GM19099 (cell line): ENCODE data around the gene TRIM15.

Experiments
- POLR2A ChIP-seq: IDR thresholded peaks from 3 replicates; pipeline ENCODE4 v1.6.1; 2011; ENCODE audit warnings: low read depth; ENCODE audit not compliant: insufficient read length; ENCODE audit errors: extremely low read depth

Gene TRIM15

DNA sequence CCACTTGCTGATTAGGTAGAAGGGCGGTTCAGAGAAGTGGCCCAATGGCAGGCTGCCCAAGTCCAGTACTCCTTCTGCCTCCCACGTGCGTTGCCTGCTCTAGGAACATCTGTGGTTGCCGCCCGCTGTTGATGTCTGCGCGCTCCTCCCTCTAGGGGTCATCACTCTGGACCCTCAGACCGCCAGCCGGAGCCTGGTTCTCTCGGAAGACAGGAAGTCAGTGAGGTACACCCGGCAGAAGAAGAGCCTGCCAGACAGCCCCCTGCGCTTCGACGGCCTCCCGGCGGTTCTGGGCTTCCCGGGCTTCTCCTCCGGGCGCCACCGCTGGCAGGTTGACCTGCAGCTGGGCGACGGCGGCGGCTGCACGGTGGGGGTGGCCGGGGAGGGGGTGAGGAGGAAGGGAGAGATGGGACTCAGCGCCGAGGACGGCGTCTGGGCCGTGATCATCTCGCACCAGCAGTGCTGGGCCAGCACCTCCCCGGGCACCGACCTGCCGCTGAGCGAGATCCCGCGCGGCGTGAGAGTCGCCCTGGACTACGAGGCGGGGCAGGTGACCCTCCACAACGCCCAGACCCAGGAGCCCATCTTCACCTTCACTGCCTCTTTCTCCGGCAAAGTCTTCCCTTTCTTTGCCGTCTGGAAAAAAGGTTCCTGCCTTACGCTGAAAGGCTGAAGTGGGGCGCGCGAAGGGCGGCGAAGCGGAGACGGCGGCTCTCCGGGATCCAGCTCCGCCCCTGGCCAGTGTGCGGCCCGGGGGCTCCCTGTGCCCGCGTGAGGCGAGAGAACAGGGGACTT, 8.5 kb downstream of the TRIM15 start:
- TF ChIP-seq POLR2A: no peak

DNA sequence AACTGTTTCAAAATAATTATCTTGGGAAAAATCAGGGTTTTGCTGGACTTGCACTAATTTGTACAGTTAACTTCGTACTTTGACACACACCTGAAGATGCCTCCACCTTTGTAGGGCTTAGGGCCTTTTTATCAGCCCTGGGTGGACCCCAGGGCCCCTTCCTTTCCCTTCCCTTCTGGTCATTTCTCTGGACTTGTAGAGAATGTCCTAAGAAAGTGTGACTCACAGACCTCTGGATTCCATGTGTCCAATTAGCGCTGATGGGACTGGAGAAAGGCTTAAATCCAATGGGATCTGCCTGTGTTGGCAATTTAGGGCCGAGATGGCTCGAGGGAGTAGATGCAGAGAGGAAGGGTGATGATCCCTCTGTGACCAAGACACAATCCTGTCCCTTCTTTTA, 9.3 kb downstream of the TRIM15 start:
- TF ChIP-seq POLR2A: no peak

DNA sequence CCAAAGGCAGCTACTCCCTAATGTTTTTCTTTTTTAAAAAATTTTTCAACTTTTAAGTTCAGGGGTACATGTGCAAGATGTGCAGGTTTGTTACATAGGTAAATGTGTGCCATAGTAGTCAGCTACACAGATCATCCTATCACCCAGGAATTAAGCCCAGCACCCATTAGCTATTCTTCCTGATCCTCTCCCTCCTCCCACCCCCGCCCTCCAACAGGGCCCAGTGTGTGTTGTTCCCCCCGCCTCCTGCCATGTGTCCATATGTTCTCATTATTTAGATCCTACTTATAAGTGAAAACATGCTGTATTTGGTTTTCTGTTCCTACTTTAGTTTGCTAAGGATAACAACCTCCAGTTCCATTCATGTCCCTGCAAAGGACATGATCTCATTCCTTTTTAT, 12.4 kb downstream of the TRIM15 start:
- TF ChIP-seq POLR2A: no peak

DNA sequence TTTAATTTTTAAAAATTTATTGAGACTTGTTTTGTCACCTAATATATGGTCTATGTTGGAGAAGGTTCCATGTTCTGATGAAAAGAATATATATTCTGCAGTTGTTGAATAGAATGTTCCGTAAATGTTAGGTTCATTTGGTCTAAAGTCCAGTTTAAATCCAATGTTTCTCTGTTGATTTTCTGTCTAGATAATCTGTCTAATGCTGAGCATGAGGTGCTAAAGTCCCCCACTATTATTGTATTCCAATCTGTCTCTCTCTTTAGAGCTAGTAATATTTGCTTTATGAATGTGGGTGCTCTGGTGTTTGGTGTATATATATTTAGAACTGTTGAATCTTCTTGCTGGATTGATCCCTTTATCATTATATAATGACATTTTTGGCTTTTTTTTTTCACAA, 15.5 kb downstream of the TRIM15 start:
- TF ChIP-seq POLR2A: no peak

DNA sequence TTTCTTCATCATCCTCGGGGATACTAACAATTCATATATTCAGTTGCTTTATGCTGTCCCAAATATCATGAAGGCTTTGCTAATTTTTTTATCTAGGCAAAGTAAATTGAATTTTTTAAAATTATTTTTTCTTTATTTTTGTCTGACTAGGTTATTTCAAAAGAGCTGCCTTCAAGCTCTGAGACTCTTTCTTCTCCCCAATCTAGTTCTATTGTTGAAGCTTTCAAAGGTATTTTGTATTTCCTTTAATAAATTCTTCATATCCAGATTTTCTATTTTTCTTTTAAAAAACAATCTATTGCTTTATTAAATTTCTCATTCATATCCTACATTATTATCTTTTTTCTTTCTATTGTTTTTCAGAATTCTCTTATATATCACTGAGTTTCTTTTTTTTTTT, 16.8 kb downstream of the TRIM15 start:
- TF ChIP-seq POLR2A: no peak

DNA sequence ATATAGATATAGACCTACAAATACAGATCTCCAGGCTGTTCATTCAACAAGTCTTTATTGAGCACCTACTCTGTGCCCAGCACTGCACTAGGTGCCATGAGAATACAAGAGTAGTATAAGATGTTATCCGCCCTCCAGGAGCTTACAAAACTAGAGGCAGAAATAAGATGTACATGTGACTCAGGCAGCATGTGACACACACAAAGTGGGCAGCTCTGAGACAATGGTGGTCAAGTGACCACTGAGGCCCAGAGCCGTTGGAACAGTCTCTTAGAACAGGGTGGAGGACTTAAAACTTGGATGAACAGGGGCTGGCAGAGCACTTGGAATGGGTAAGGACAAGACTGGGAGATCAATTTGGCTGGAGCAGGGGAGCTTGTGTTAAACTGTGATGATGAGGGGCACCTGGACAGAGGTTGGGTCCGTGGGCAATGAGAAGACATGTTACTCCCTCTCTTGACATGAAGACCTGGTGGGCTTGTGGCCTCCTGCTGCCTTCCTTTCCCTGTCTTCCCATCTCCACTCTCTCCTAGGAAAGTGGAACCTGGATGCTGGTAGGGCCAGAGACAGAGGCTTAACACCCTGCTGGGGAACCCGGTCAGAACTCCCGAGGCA, 21.2 kb downstream of the TRIM15 start:
- TF ChIP-seq POLR2A: no peak

DNA sequence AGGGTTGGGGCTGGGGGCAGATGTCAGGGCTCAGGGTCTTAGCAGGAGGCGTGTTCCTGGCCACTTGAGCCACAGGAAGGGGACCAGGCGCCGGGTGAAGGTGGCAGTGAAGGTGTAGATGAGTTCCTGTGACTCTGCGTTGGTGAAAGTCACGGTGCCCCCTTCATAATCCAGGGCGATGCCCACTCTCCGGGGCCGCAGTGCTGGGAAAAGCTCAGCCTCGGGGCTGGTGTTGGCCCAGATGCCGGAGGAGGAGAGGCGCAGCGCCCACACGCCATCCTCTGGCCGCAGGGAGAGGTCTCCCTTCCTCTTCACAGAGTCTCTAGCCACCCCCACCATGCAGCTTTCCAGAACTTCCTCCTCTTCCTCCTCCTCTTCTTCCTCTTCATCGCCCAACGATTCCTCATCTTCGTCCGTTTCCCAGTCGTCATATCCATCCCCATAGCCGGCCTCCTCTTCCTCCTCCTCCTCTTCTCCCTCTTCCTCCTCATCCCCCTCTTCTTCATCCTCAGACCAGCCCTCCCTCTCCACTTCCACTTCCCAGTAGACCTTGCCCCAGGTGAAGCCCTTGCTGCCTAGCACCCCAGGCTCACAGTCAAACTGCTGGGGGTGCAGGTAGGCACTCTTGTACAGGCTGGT, 22.6 kb downstream of the TRIM15 start:
- TF ChIP-seq POLR2A: no peak

DNA sequence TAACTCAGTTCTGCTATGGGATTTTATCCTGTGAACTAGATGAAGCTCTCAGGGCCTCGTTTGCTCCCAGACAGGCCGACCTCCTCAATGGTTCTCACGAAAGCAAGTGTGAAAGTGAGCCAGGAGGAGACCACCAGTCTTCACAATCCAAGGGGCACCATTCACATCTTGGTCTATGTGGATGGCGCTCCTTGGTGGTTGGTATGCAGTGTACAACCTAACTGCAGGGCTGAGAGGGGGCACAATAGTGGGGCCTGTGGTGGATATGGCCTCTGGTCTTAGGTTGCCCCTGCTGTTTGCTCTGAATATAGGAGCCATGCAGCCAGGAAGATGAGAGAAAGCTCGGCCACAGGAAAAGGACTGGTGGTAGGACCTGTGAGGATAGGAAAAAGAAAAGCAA, 25.2 kb downstream of the TRIM15 start:
- TF ChIP-seq POLR2A: no peak

DNA sequence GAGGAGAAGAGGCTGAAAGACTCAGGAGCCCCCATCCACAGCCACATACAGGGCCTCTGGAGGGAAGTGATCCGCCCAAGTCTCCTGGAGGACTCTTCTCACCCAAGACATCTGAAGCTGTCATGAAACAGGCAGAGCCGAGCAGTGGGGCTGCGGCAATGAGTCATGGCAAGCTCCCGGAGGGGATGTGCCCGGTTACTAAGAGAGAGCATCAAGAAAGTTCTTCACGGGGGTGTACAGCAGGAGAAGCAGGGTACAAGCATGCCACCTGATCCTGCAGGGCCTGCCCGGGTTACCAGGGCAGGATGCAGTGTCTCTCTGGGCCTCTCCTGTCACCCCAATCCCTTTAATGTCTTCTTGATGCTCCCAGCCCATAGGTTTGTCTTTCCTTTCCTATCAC, 28.7 kb downstream of the TRIM15 start:
- no peak for TF ChIP-seq POLR2A

DNA sequence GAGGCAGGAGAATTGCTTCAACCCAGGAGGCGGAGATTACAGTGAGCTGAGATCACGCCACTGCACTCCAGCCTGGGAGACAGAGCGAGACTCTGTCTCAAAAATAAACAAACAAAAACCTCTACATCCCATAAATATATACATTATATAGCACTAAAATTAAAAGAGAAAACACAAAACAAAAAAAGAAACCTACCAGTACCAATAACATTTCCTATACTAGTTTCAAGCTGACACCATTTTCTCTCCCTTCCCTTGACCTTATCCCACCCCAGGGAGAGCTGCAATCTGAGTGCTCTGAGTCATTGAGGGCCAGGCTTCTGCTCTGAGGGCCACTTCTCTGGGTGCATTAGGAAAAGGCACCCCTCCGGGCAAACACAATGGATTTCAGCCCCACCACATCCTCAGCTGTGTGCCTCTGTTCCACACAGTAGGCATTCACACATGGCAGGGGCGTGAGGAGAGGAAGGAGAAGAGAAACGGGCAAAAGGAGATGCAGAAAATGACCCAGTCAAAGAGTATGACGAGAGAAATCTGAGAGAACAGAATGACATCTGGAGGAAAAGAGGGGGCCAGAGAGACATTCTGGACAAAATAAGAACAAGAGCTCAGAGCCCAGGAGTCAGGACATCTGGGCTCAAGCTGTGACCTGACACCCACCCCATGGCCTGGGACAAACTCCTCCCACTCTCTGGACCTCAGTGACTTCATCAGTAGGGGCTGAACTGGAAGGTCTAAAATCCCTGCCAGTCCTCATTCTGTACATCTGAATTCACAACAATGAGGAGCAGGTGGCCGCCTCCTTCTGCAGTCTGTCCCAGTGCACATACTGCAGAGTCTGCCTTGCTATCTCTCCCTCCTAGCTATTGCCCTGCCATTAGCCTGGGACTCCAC, 31.7 kb downstream of the TRIM15 start:
- TF ChIP-seq POLR2A: no peak

DNA sequence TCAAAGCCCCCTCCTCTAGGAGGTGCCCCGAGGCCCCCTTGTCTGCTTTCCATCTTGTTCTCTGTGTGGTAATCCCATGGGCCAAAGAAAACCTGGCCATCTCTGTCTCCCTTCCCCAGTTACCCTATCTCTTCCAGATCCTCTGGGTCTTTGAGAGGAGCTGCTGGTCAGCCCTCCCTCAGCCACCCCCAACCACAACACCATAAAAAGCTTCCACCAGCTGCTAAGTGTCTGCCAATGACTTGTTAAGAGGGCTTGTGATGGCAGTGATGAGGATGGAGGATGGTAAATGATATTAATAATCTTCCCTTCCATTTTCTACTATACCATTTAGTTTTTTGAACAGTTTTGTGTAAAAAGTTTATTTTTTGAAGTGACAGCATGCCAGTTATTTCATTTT, 32.6 kb downstream of the TRIM15 start:
- no peak for TF ChIP-seq POLR2A

DNA sequence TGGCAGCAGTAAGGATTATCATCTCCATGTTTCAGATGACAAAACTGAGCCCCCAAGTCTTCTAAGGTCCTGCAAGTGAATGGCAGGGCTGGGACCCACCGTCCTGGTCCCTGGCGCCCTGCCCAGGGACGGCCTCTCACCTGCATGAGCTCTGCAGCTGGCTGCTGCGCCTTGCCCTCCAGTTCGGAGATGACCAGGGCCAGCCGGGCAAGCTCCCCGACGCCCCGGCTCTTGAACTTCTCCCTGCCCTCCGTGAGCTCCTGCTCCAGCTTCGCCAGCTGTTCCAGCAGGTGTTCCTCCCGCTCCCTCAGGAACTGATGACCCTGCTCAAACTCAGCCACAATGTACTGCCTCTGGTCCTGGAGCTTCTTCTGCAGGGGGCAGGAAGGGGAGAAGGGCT, 33.0 kb downstream of the TRIM15 start:
- no peak for TF ChIP-seq POLR2A

DNA sequence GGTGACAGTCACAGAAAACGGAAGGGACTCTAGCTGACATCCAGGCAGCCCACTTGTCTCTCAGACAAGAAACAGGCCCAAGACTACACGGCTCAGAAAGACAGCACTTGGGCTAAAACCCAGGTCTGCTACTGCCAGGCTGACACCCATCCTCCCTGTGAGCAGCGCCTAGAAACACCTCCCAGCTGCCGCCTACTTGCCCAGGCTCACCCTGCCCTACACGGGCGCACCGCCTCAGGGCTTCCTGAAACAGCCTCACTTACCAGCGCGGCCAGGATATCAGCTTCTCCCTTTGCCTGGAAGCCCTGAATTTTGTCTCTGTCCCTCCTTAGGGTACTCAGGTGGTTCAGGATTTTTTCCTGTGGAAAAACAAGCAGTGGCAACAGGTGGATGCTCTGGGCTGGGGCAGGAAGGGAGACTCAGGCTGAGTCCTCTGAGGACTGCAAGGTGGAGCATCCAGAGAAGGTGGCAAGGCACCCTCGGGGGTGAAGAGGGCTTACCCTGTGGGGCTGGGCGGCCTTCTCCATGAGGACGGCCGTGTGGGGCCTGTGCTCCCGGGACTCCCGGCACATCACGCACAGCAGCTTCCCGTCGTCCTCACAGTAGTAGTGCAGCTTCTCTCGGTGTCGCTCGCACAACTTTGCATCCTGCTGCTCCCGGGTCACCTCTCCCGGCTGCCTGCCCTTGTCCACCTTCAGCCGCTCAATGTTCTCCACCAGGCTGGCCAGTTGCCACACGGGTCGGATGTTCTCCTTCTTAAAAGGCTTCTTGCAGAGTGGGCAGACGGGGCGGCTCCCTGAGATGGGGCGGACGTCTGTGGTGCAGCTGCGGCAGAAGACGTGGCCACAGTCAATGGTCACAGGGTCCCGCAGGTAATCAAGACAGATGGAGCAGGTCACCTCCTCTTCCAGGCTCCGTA, 35.1 kb downstream of the TRIM15 start:
- TF ChIP-seq POLR2A: no peak

DNA sequence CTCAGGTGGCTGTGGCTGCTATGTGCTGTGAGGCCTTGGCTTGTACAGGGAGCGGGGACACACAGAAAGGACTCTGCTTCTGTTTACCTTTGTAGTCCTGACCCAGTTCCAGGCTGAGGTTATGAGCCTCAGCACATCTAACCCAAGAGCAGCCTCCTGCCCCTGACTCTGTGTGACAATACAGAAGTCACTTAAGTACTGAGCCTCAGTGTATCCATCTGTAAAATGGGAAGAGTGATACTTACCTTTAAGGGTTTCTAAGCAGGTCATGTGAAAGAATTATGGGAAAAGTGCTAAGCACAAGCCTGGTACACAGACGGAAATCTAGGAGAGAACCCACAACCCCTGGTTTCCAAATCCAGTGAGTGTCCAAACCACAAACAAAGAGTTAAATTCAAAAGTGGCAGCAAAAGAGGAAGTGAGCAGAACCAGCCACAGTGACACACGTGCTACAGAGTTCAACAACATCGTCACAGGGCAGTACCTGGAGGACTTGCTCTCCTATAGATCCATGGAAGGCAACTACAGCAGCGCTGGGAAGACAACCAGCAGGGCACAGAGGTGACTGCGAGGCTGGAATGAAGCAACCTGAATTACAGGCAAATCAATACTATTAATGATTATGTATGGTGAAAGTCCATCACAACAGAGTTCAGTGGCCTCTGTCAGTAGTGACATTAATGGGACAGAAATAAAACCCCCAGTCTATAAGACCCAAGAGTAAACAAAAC, 37.4 kb downstream of the TRIM15 start:
- peak; percentile 13 for TF ChIP-seq POLR2A

DNA sequence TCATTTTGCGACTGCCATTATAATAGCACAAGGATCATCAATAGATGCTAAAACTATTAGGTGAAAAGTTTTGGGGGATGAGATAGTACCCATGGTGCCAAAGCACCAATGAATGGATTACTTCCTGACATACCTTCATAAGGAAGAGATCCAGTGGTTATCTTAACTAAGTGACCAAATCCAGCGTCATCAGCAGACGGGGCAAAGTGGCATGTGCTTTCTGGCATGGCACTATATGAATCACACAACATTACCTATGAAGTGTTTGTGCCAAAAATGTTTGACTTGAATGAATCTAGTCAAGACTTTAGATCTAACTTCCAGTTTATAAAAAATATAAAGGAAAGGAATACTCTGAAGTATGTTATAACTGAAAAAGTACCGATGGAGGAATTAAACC, 39.0 kb downstream of the TRIM15 start:
- TF ChIP-seq POLR2A: no peak
